KMS-11 (cell line): Measurements from ENCODE around the gene SEL1L.

Source experiments
- H2AFZ ChIP-seq: fragments of 200-600 bp; sonication (generic); 2 replicates; pipeline ENCODE4 v1.6.1; 2016; ENCODE audit warnings: antibody characterized with exemption, mixed run types, low read depth
- H3K27ac ChIP-seq: fragments of 200-600 bp; sonication (generic); 2 replicates; pipeline ENCODE4 v1.6.1; 2016; ENCODE audit warnings: mild to moderate bottlenecking, mixed run types
- H3K27me3 ChIP-seq: fragments of 200-600 bp; sonication (generic); 2 replicates; pipeline ENCODE4 v1.6.1; 2017; ENCODE audit warnings: mild to moderate bottlenecking, low read depth, mixed run types, moderate library complexity; ENCODE audit not compliant: insufficient read depth
- H3K36me3 ChIP-seq: fragments of 200-600 bp; sonication (generic); 2 replicates; pipeline ENCODE4 v1.6.1; 2017; ENCODE audit warnings: mild to moderate bottlenecking, mixed run types; ENCODE audit not compliant: insufficient read depth
- H3K4me1 ChIP-seq: fragments of 200-600 bp; sonication (generic); 2 replicates; pipeline ENCODE4 v1.6.1; 2016; ENCODE audit warnings: mild to moderate bottlenecking, low read depth, mixed run types; ENCODE audit not compliant: poor library complexity, severe bottlenecking
- H3K4me2 ChIP-seq: fragments of 200-600 bp; sonication (generic); 2 replicates; pipeline ENCODE4 v1.7.0; 2016; ENCODE audit warnings: mild to moderate bottlenecking, mixed run types
- H3K4me3 ChIP-seq: fragments of 200-600 bp; sonication (generic); IDR thresholded peaks from 2 replicates; pipeline ENCODE4 v1.6.1; 2017; ENCODE audit warnings: low read depth, low read length, mixed read lengths; ENCODE audit not compliant: insufficient read depth
- H3K79me2 ChIP-seq: fragments of 200-600 bp; sonication (generic); 2 replicates; pipeline ENCODE4 v1.6.1; 2016; ENCODE audit warnings: low read depth, mixed run types; ENCODE audit not compliant: insufficient read depth
- H3K9ac ChIP-seq: fragments of 200-600 bp; sonication (generic); 2 replicates; pipeline ENCODE4 v1.6.1; 2016; ENCODE audit warnings: mild to moderate bottlenecking, mixed run types
- H4K20me1 ChIP-seq: fragments of 200-600 bp; sonication (generic); 2 replicates; pipeline ENCODE4 v1.6.1; 2016; ENCODE audit warnings: mild to moderate bottlenecking, mixed run types; ENCODE audit not compliant: insufficient read depth
- TF ChIP-seq, protein P1 (sequence below): fragments of 200-600 bp; sonication (generic); conservative IDR thresholded peaks from 2 replicates; pipeline ENCODE4 v1.6.1; 2017; ENCODE audit warnings: low read depth, mild to moderate bottlenecking, antibody characterized with exemption, low read length, moderate library complexity, mixed read lengths

SEL1L gene

GRCh38 chr14:81453166-81453766 lies 80.4 kb downstream of the SEL1L start:
- Histone ChIP-seq H3K36me3 (no peaks in the 10 kb centered on the region), H3K4me3 (no peak overlapping the region), H3K9ac (no peak overlapping the region), H3K4me1 (peaks cover 13% of the 10 kb centered on the region), H3K79me2 (no peaks in the 10 kb centered on the region), H3K27me3 (no peaks in the 10 kb centered on the region), H3K27ac (no peak overlapping the region), H3K4me2 (peak overlapping the region; percentile 56; the same call in 1 of the 2 replicates), H2AFZ (peak overlapping the region; percentile 63), H4K20me1 (no peaks in the 10 kb centered on the region)
- TF ChIP-seq, protein P1, sequence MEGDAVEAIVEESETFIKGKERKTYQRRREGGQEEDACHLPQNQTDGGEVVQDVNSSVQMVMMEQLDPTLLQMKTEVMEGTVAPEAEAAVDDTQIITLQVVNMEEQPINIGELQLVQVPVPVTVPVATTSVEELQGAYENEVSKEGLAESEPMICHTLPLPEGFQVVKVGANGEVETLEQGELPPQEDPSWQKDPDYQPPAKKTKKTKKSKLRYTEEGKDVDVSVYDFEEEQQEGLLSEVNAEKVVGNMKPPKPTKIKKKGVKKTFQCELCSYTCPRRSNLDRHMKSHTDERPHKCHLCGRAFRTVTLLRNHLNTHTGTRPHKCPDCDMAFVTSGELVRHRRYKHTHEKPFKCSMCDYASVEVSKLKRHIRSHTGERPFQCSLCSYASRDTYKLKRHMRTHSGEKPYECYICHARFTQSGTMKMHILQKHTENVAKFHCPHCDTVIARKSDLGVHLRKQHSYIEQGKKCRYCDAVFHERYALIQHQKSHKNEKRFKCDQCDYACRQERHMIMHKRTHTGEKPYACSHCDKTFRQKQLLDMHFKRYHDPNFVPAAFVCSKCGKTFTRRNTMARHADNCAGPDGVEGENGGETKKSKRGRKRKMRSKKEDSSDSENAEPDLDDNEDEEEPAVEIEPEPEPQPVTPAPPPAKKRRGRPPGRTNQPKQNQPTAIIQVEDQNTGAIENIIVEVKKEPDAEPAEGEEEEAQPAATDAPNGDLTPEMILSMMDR = peak; percentile 84

DNA sequence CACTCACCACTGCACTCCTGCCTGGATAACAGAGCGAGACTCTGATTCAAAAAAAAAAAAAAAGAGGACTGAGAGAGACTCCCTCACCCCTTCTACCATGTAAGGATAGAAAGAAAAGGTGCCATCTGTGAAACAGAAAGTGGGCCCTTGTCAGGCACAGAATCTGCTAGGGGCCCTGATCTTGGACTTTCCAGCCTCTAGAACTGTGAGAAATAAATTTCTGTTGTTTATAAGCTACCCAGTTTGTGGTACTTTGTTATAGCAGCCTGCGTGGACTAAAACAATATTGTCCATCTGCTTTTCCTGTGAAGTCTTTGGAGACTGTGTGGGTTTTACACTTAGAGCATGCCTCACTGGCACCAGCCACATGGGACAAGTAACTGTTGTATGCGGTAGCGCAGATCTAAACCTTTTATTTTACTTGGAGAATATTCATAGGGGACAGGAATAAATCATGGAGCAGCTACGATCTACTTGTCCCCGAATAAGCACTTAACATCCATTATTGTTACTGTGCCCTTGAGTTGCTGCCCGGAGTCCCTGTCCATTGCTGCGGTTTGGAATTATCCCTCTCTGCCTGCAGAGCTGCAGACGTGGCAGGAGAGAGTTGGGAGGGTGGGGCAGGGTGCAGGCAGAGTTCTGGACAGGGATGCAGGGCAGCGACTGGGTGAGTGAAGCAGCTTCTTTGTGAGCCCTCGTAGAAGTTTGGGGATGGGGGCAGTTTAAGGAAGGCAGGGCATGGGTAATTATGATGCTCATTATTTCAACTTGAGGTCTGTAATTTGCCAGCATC lies 81.1 kb downstream of the SEL1L start:
- no peak overlapping the region for H3K4me3 ChIP-seq
- H3K36me3 ChIP-seq = no peaks in the 10 kb centered on the region
- TF ChIP-seq, protein P1 = no peak
- peak overlapping the region; percentile 56; the same call in 1 of the 2 replicates for H3K4me2 ChIP-seq
- H3K9ac ChIP-seq = no peak overlapping the region
- H3K27ac ChIP-seq = no peak overlapping the region
- H3K79me2 ChIP-seq = no peaks in the 10 kb centered on the region
- peak overlapping the region; percentile 63 for H2AFZ ChIP-seq
- H3K27me3 ChIP-seq = no peaks in the 10 kb centered on the region
- H3K4me1 ChIP-seq = peaks cover 13% of the 10 kb centered on the region
- no peaks in the 10 kb centered on the region for H4K20me1 ChIP-seq

DNA sequence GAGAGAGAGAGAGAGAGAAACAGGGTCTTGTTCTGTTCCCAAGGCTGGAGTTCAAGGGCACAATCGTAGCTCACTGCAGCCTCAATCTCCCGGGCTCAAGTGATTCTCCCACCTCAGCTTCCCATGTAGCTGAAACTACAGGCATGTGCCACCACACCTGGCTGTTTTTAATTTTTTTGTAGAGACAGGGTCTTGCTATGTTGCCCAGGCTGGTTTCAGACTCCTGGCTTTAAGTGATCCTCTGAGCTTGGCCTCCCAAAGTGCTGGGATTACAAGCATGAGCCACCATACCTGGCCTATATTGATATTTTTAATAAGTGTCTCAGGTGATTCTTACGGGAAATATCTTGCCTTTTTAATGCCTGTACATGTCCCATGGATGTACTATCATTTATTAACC lies 82.7 kb downstream of the SEL1L start:
- Histone ChIP-seq H3K27me3 (no peaks in the 10 kb centered on the region), H2AFZ (no peak overlapping the region), H3K4me2 (no peak overlapping the region), H3K4me1 (peaks cover 13% of the 10 kb centered on the region), H3K9ac (no peak overlapping the region), H3K36me3 (no peaks in the 10 kb centered on the region), H3K79me2 (no peaks in the 10 kb centered on the region), H3K4me3 (no peak overlapping the region), H3K27ac (no peak overlapping the region), H4K20me1 (no peaks in the 10 kb centered on the region)
- TF ChIP-seq, protein P1 = no peak

DNA sequence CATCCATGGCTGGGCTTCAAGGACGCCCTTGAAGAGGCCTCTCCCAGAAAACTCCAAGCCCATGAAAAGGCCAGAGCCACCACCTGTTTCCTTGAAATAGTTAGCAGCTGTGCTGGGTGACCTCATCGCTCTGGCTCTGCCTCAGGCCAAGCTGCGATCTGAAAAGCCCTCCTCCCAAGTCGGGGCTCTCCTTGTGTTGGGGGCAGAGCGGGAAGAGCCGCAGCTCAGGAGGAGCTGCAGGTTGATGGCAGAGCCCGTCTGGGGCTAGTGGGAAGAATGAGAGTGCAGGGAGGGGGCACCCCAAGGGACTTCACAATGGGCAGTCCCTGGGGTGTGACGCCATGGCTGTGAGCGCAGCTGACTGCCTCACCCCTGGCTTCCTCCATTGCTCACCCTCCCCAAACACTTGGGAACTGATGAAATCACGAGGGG lies 83.5 kb downstream of the SEL1L start:
- H4K20me1 ChIP-seq = no peaks in the 10 kb centered on the region
- H3K36me3 ChIP-seq = no peaks in the 10 kb centered on the region
- H3K4me3 ChIP-seq = no peak overlapping the region
- H3K4me2 ChIP-seq = no peak overlapping the region
- no peaks in the 10 kb centered on the region for H3K79me2 ChIP-seq
- no peak overlapping the region for H3K27ac ChIP-seq
- no peaks in the 10 kb centered on the region for H3K27me3 ChIP-seq
- TF ChIP-seq, protein P1 = no peak
- no peak overlapping the region for H2AFZ ChIP-seq
- H3K4me1 ChIP-seq = peaks cover 13% of the 10 kb centered on the region
- H3K9ac ChIP-seq = no peak overlapping the region
